ENCODE measurements around the gene HSD17B1. TPM values are rescaled to one million over a fixed set of nuclear protein-coding genes. Genes with fewer than 3 reads are reported as not detected.

The HSD17B1 gene
- total and polyA plus RNA-seq, 2 of the 13 experiments (the other 11 are each of a cell fraction or from before 2014, with no cell fraction given), result 0.54 to 0.93 TPM

- TF ChIP-seq CBX2 (IDR thresholded peaks at IDR 0.05; ENCODE audit: low read depth, low read length) (no peak), CBX2 (CRISPR knock-in tag; IDR thresholded peaks at IDR 0.05; ENCODE audit: low read depth) (no peak), ZNF709 (CRISPR knock-in tag; IDR thresholded peaks at IDR 0.05) (0 out of 2 replicates have a peak, but pooled peaks have one; percentile 44), MAZ (IDR thresholded peaks at IDR 0.05; ENCODE audit: borderline replicate concordance, low read depth, low read length) (0 out of 2 replicates have a peak, but pooled peaks have one; percentile 54), MAZ (CRISPR knock-in tag; IDR thresholded peaks at IDR 0.05; ENCODE audit: low read depth) (no peak), ZSCAN5A (CRISPR knock-in tag; IDR thresholded peaks at IDR 0.05; ENCODE audit: borderline replicate concordance) (no peak), ZNF768 (CRISPR knock-in tag; IDR thresholded peaks at IDR 0.05) (peak; percentile 28; the same call in 1 of the 2 replicates), NCOA5 (CRISPR knock-in tag; IDR thresholded peaks at IDR 0.05) (no peak), TEAD2 (CRISPR knock-in tag; IDR thresholded peaks at IDR 0.05) (no peak), ZNF670 (CRISPR knock-in tag; IDR thresholded peaks at IDR 0.05; ENCODE audit: borderline replicate concordance) (no peak), ZNF660 (CRISPR knock-in tag; IDR thresholded peaks at IDR 0.05; ENCODE audit: borderline replicate concordance, low read depth) (no peak), NR2F6 (IDR thresholded peaks at IDR 0.05) (0 out of 2 replicates have a peak, but pooled peaks have one; percentile 16), NR2F6 (CRISPR knock-in tag; IDR thresholded peaks at IDR 0.05) (0 out of 2 replicates have a peak, but pooled peaks have one; percentile 20), PPARG (CRISPR knock-in tag; conservative IDR thresholded peaks at IDR 0.05) (0 out of 2 replicates have a peak, but pooled peaks have one; percentile 13), FOXP1 (IDR thresholded peaks at IDR 0.05) (no peak), FOXP1 (CRISPR knock-in tag; IDR thresholded peaks at IDR 0.05) (peak; percentile 96), FOXP4 (CRISPR knock-in tag; IDR thresholded peaks at IDR 0.05) (peak; percentile 85), ZBTB37 (CRISPR knock-in tag; IDR thresholded peaks at IDR 0.05) (no peak), RBM39 (IDR thresholded peaks at IDR 0.05; ENCODE audit: low read depth, low read length, poor library complexity, severe bottlenecking) (no peak), ZNF609 (CRISPR knock-in tag; IDR thresholded peaks at IDR 0.05; ENCODE audit: borderline replicate concordance) (0 out of 2 replicates have a peak, but pooled peaks have one; percentile 29), ZNF232 (CRISPR knock-in tag; IDR thresholded peaks at IDR 0.05; ENCODE audit: borderline replicate concordance) (no peak)
- TF ChIP-seq, protein P1, sequence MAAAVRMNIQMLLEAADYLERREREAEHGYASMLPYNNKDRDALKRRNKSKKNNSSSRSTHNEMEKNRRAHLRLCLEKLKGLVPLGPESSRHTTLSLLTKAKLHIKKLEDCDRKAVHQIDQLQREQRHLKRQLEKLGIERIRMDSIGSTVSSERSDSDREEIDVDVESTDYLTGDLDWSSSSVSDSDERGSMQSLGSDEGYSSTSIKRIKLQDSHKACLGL (CRISPR knock-in tag; IDR thresholded peaks at IDR 0.05), result no peak
Observed at GRCh38 chr17:42527932-42528331, 24.8 kb upstream of the HSD17B1 start (continued).
